PFSK-1 (cell line): ENCODE results near the gene SVOPL.

ENCODE experiments used
- FOXP2 ChIP-seq: optimal IDR thresholded peaks from 2 replicates; pipeline ENCODE3; 2011; ENCODE audit warnings: borderline replicate concordance, control low read depth, inconsistent platforms; ENCODE audit not compliant: insufficient read depth; ENCODE audit errors: extremely low read length, extremely low read depth
- POLR2AphosphoS5 ChIP-seq: IDR thresholded peaks from 2 replicates; pipeline ENCODE4 v1.6.1; 2012; ENCODE audit warnings: low read depth, mild to moderate bottlenecking, control low read depth, low read length, moderate library complexity
- SIN3A ChIP-seq: IDR thresholded peaks from 2 replicates; pipeline ENCODE4 v1.6.1; 2012; ENCODE audit warnings: mild to moderate bottlenecking, low read length, moderate library complexity, borderline replicate concordance; ENCODE audit not compliant: insufficient read depth
- TAF1 ChIP-seq: IDR thresholded peaks from 2 replicates; pipeline ENCODE4 v1.6.1; 2012; ENCODE audit warnings: low read length, control low read depth, borderline replicate concordance; ENCODE audit not compliant: insufficient read depth
- TF ChIP-seq, protein P1 (sequence below), 2 experiments: IDR thresholded peaks; 2 replicates each; pipeline versions ENCODE4 v1.6.1 to v1.8.0; 2011 to 2012; ENCODE audit warnings: low read depth in 2 of 2, low read length in 2 of 2, control low read depth in 1 of 2, inconsistent platforms in 1 of 2, mild to moderate bottlenecking in 1 of 2, moderate library complexity in 1 of 2; ENCODE audit not compliant: insufficient read depth in 1 of 2

SVOPL gene

DNA sequence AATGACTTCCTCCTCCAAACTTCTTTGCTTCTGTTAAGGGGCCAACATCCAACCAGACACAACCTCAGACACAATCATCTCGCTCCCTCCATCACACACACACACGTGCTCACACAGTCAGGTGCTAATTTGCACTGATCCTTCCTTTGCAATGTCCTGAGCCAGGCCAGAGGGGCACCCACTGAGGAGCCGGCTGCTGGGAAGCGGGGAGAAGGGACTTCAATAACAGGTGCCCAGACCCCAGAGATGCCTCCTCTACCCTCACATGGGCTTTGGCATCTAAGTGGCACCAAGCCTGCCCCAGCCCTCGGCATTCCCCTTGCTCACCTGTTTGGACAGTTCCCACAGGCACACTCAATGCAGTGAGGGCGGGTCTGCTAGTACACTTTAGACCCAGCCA, 34.2 kb upstream of the SVOPL start:
- TF ChIP-seq SIN3A = no peak
- TF ChIP-seq FOXP2 = no peak
- no peak for TF ChIP-seq POLR2AphosphoS5
- TF ChIP-seq, protein P1, sequence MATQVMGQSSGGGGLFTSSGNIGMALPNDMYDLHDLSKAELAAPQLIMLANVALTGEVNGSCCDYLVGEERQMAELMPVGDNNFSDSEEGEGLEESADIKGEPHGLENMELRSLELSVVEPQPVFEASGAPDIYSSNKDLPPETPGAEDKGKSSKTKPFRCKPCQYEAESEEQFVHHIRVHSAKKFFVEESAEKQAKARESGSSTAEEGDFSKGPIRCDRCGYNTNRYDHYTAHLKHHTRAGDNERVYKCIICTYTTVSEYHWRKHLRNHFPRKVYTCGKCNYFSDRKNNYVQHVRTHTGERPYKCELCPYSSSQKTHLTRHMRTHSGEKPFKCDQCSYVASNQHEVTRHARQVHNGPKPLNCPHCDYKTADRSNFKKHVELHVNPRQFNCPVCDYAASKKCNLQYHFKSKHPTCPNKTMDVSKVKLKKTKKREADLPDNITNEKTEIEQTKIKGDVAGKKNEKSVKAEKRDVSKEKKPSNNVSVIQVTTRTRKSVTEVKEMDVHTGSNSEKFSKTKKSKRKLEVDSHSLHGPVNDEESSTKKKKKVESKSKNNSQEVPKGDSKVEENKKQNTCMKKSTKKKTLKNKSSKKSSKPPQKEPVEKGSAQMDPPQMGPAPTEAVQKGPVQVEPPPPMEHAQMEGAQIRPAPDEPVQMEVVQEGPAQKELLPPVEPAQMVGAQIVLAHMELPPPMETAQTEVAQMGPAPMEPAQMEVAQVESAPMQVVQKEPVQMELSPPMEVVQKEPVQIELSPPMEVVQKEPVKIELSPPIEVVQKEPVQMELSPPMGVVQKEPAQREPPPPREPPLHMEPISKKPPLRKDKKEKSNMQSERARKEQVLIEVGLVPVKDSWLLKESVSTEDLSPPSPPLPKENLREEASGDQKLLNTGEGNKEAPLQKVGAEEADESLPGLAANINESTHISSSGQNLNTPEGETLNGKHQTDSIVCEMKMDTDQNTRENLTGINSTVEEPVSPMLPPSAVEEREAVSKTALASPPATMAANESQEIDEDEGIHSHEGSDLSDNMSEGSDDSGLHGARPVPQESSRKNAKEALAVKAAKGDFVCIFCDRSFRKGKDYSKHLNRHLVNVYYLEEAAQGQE (IDR thresholded peaks at IDR 0.05; ENCODE audit: insufficient read depth in 1 of 2, low read depth in 2 of 2, low read length in 2 of 2) = no peak

DNA sequence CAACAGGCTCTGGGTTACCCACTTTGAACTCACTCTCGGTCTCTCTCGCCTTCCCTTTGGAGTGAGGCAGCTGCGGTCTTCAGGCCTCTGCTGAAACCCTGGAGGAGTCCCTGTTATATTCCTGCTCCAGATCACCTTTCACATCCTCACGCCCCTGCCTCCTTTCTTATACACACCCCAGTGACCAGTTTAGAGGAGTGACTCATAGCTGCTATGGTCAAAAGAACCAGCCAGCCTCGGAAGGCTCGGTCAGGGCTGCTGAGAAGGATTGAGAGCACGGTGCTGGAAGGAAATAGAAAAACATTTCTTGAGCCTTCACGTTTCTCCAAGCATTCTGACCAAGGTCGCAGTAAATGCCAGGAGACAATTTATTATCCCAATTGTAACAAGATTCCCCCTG, 28.3 kb upstream of the SVOPL start:
- TF ChIP-seq, protein P1 (IDR thresholded peaks at IDR 0.05; ENCODE audit: insufficient read depth in 1 of 2, low read depth in 2 of 2, low read length in 2 of 2) = no peak
- TF ChIP-seq SIN3A = no peak
- TF ChIP-seq POLR2AphosphoS5 = no peak
- TF ChIP-seq TAF1 = no peak
- no peak for TF ChIP-seq FOXP2

DNA sequence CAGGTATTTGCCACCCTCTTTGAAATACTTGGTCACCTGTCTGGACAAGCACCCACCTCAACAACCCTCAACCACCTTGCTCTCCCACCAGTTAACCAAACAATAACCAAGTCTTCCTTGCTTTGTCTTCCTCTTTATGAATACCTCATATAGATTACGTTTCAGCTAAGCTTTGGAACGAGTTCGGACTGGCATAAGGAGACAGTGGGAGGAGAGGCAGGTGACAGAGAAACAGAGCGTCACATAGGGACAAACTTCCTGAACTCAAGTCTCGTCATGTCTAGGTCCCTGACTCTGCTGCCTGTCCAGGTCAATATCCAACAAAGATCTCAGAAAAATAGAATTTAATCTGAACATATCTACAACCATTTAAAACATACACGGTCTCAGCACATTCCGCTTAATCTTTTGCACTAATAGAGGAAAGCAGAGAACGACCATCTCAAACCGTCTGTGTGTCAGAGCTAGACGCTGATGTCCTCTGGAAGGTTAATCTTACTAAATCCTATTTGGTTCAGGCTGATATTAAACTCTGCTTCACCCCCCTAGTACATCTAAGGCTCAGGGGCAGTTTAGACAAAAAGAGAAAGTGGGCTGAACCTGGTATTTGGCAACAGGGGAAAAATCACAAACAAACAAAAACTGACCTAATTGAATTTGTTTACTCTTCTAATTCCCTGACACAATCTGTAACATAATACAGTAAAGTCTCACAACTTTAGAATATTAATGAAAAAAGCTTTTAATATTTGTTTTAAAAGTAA, 26.4 kb upstream of the SVOPL start:
- TF ChIP-seq FOXP2 = no peak
- no peak for TF ChIP-seq TAF1
- TF ChIP-seq POLR2AphosphoS5 = no peak
- TF ChIP-seq, protein P1 (IDR thresholded peaks at IDR 0.05; ENCODE audit: insufficient read depth in 1 of 2, low read depth in 2 of 2, low read length in 2 of 2) = no peak
- TF ChIP-seq SIN3A = no peak

DNA sequence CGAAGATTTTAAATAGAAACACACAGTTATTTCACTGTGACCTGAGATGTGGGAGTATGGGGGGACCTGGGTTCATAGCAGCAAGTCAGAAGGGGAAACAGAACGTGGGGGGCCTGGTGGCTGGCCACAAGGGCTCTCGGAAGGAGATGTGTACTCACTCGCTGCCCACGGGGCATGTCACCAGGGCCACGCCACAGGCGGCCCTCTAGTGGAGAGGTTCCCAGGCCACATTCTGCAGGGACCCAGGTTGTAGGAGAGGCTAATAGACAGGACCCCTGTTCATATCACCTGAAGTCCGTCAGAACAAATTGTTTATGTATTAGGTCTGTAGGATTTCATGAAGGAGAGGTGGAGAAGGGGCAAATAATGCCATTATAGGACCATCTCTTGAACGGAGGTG, 25.1 kb upstream of the SVOPL start:
- TF ChIP-seq TAF1 = no peak
- TF ChIP-seq FOXP2 = no peak
- no peak for TF ChIP-seq POLR2AphosphoS5
- TF ChIP-seq, protein P1 (IDR thresholded peaks at IDR 0.05; ENCODE audit: insufficient read depth in 1 of 2, low read depth in 2 of 2, low read length in 2 of 2) = no peak
- no peak for TF ChIP-seq SIN3A
